H1 (cell line): Measurements from ENCODE around the gene SLC25A27. TPM values are rescaled to one million over a fixed set of nuclear protein-coding genes. Genes with fewer than 3 reads are reported as not detected.

Source experiments
- CTCF ChIA-PET: fragments of 300-600 bp; sonication (Branson Sonifier 250); formaldehyde crosslinking; loops from one replicate; lab custom pipeline; 2021; ENCODE audit not compliant: partially characterized antibody; lab: Charles Lee
- POLR2A ChIA-PET: fragments of 300-600 bp; sonication (Branson Sonifier 250); formaldehyde crosslinking; loops from one replicate; lab custom pipeline; 2021; ENCODE audit warnings: inconsistent platforms; ENCODE audit not compliant: partially characterized antibody; lab: Charles Lee
- DNase-seq, 2 experiments: peaks; one replicate each; pipeline versions ENCODE4 v3.0.0 to v3.0.0-alpha.2; 2010 to 2022; ENCODE audit warnings: low spot score in 2 of 2, low read depth in 1 of 2, mixed read lengths in 1 of 2
- FAIRE-seq: peaks from 2 replicates; lab custom pipeline; 2011; peaks lifted over from hg19 to GRCh38; lab: Jason Lieb, UNC
- H2AFZ ChIP-seq: 2 replicates; pipeline ENCODE4 v1.8.1; 2012; ENCODE audit warnings: low read length, inconsistent platforms
- H2AK5ac ChIP-seq: 2 replicates; pipeline ENCODE4 v1.6.1; 2013; ENCODE audit warnings: low read depth, low read length
- H2BK120ac ChIP-seq: replicated peaks from 2 replicates; pipeline ENCODE3; 2013; ENCODE audit warnings: low read depth, low read length, inconsistent platforms
- H2BK12ac ChIP-seq: 2 replicates; pipeline ENCODE4 v1.6.1; 2013; ENCODE audit warnings: low read depth, low read length
- H2BK15ac ChIP-seq: 2 replicates; pipeline ENCODE4 v1.6.1; 2013; ENCODE audit warnings: low read length
- H2BK20ac ChIP-seq: 2 replicates; pipeline ENCODE4 v1.6.1; 2013; ENCODE audit warnings: low read length
- H2BK5ac ChIP-seq: 2 replicates; pipeline ENCODE4 v1.6.1; 2013; ENCODE audit warnings: low read depth, low read length
- H3K14ac ChIP-seq: 2 replicates; pipeline ENCODE4 v1.6.1; 2013; ENCODE audit warnings: inconsistent platforms; ENCODE audit not compliant: insufficient read length
- H3K18ac ChIP-seq: 2 replicates; pipeline ENCODE4 v1.6.1; 2013; ENCODE audit warnings: low read length; ENCODE audit errors: extremely low read depth
- H3K23ac ChIP-seq: 2 replicates; pipeline ENCODE4 v1.6.1; 2013; ENCODE audit warnings: inconsistent platforms; ENCODE audit not compliant: insufficient read length
- H3K23me2 ChIP-seq: 2 replicates; pipeline ENCODE4 v1.6.1; 2013; ENCODE audit warnings: low read depth, low read length
- H3K27ac ChIP-seq: 2 replicates; pipeline ENCODE4 v1.6.1; 2011; ENCODE audit warnings: low read depth, low read length, inconsistent platforms
- H3K27me3 ChIP-seq, 4 experiments: replicated peaks in 1 of 4; 1 replicate in 1 of 4; 2 replicates in 3 of 4; pipeline versions ENCODE4 v1.6.1 to v1.8.1; 2011 to 2013; ENCODE audit warnings: low read length in 3 of 4, mild to moderate bottlenecking in 3 of 4, inconsistent platforms in 2 of 4, mixed read lengths in 2 of 4, moderate library complexity in 1 of 4; ENCODE audit not compliant: control insufficient read depth in 3 of 4, insufficient read depth in 3 of 4; ENCODE audit errors: extremely low read depth in 1 of 4
- H3K36me3 ChIP-seq, 4 experiments: 2 replicates each; pipeline versions ENCODE4 v1.6.1 to v1.8.1; 2011 to 2013; ENCODE audit warnings: mild to moderate bottlenecking in 4 of 4, low read length in 3 of 4, moderate library complexity in 2 of 4, control low read depth in 1 of 4, inconsistent platforms in 1 of 4; ENCODE audit not compliant: insufficient read depth in 4 of 4, control insufficient read depth in 2 of 4
- H3K4ac ChIP-seq: replicated peaks from 2 replicates; pipeline ENCODE3; 2013; ENCODE audit warnings: low read length, low read depth, mixed read lengths, inconsistent platforms; ENCODE audit not compliant: insufficient read length
- H3K4me1 ChIP-seq, 4 experiments: replicated peaks in 1 of 4; 1 replicate in 1 of 4; 2 replicates in 3 of 4; pipeline versions ENCODE4 v1.6.1 to v1.8.1; 2011 to 2013; ENCODE audit warnings: low read length in 3 of 4, inconsistent platforms in 2 of 4, mixed read lengths in 1 of 4; ENCODE audit not compliant: insufficient read depth in 4 of 4, control insufficient read depth in 3 of 4
- H3K4me2 ChIP-seq, 2 experiments: 2 replicates each; pipeline versions ENCODE4 v1.6.1 to v1.8.1; 2011 to 2013; ENCODE audit warnings: low read depth in 2 of 2, low read length in 2 of 2, control low read depth in 1 of 2, inconsistent platforms in 1 of 2, mild to moderate bottlenecking in 1 of 2; ENCODE audit not compliant: insufficient read depth in 1 of 2
- H3K4me3 ChIP-seq, 4 experiments: fragments of 200-600, 300-600 bp in 1 of 4; sonication (generic), shearing (Covaris generic), sonication (Bioruptor Twin) in 1 of 4; 2 replicates each; pipeline versions ENCODE4 v1.5.1 to v1.8.1; 2011 to 2016; ENCODE audit warnings: low read length in 4 of 4, low read depth in 3 of 4, control low read depth in 2 of 4, inconsistent platforms in 2 of 4, mild to moderate bottlenecking in 2 of 4, mixed read lengths in 1 of 4, moderate library complexity in 1 of 4; ENCODE audit not compliant: insufficient read depth in 2 of 4; ENCODE audit errors: extremely low read depth in 1 of 4
- H3K56ac ChIP-seq: replicated peaks from 2 replicates; pipeline ENCODE3; 2013; ENCODE audit warnings: low read depth, mild to moderate bottlenecking, mixed read lengths, low read length, inconsistent platforms; ENCODE audit not compliant: insufficient read length
- H3K79me1 ChIP-seq: 2 replicates; pipeline ENCODE4 v1.6.1; 2013; ENCODE audit warnings: low read depth, low read length, control low read depth
- H3K79me2 ChIP-seq, 2 experiments: 2 replicates each; pipeline versions ENCODE4 v1.6.1 to v1.8.1; 2012 to 2013; ENCODE audit warnings: low read length in 2 of 2, mild to moderate bottlenecking in 2 of 2, inconsistent platforms in 1 of 2; ENCODE audit not compliant: insufficient read depth in 2 of 2, control insufficient read depth in 1 of 2
- H3K9ac ChIP-seq, 4 experiments: replicated peaks in 1 of 4; 1 replicate in 1 of 4; 2 replicates in 3 of 4; pipeline versions ENCODE4 v1.6.1 to v1.8.1; 2011 to 2013; ENCODE audit warnings: low read depth in 3 of 4, low read length in 3 of 4, control low read depth in 2 of 4, mild to moderate bottlenecking in 2 of 4, moderate library complexity in 2 of 4, inconsistent platforms in 1 of 4; ENCODE audit errors: extremely low read depth in 1 of 4
- H3K9me3 ChIP-seq, 2 experiments: 2 replicates each; pipeline versions ENCODE4 v1.6.1 to v1.8.1; 2012 to 2013; ENCODE audit warnings: mild to moderate bottlenecking in 2 of 2, moderate library complexity in 2 of 2, control low read depth in 1 of 2, inconsistent platforms in 1 of 2, low read depth in 1 of 2, low read length in 1 of 2, mixed read lengths in 1 of 2; ENCODE audit not compliant: insufficient read depth in 2 of 2
- H4K20me1 ChIP-seq, 2 experiments: replicated peaks in 1 of 2; 2 replicates each; pipeline versions ENCODE3 to v1.8.1; 2011 to 2013; ENCODE audit warnings: inconsistent platforms in 2 of 2, low read length in 2 of 2, mild to moderate bottlenecking in 1 of 2; ENCODE audit not compliant: insufficient read depth in 2 of 2, control insufficient read depth in 1 of 2
- H4K5ac ChIP-seq: 2 replicates; pipeline ENCODE4 v1.6.1; 2013; ENCODE audit warnings: low read length, low read depth, mixed read lengths, inconsistent platforms; ENCODE audit not compliant: insufficient read length
- H4K8ac ChIP-seq: 2 replicates; pipeline ENCODE4 v1.8.0; 2013; ENCODE audit warnings: mild to moderate bottlenecking, moderate library complexity, low read length, inconsistent platforms; ENCODE audit not compliant: insufficient read depth; ENCODE audit errors: extremely low read depth
- H4K91ac ChIP-seq: replicated peaks from 2 replicates; pipeline ENCODE3; 2013; ENCODE audit warnings: low read length, mixed read lengths, inconsistent platforms; ENCODE audit not compliant: insufficient read length
- BACH1 ChIP-seq: IDR thresholded peaks from 2 replicates; pipeline ENCODE4 v1.6.1; 2012; ENCODE audit warnings: low read length, improper control_type of control experiment
- BRCA1 ChIP-seq: IDR thresholded peaks from 2 replicates; pipeline ENCODE4 v1.6.1; 2012; ENCODE audit warnings: low read depth, low read length, improper control_type of control experiment
- CHD1 ChIP-seq: IDR thresholded peaks from 2 replicates; pipeline ENCODE4 v1.6.1; 2012; ENCODE audit warnings: low read depth, low read length, improper control_type of control experiment
- PHF8 ChIP-seq: fragments of 200-600 bp; sonication (generic); conservative IDR thresholded peaks from 2 replicates; pipeline ENCODE4 v1.7.1; 2012; ENCODE audit warnings: low read depth, mild to moderate bottlenecking, inconsistent platforms, low read length, moderate library complexity
- RNF2 ChIP-seq: fragments of 200-900, 300-1000 bp; sonication (generic); IDR thresholded peaks from 2 replicates; pipeline ENCODE4 v1.7.1; 2016; ENCODE audit warnings: borderline replicate concordance, low read depth, mild to moderate bottlenecking, antibody characterized with exemption, low read length; ENCODE audit not compliant: poor library complexity, severe bottlenecking; ENCODE audit errors: missing control alignments
- SIX5 ChIP-seq: IDR thresholded peaks from 2 replicates; pipeline ENCODE4 v1.6.1; 2011; ENCODE audit warnings: mild to moderate bottlenecking, low read depth, low read length
- ZNF274 ChIP-seq: IDR thresholded peaks from 2 replicates; pipeline ENCODE4 v1.7.0; 2012; ENCODE audit warnings: low read length, borderline replicate concordance; ENCODE audit errors: extremely low read depth
- WGBS, 2 experiments: shearing (Covaris generic) in 1 of 2; methylation state at CpG; one replicate each; pipeline versions ENCODE4 v1.1.6 to v1.1.7; 2013 to 2015; ENCODE audit warnings: low lambda C conversion rate in 2 of 2, mixed read lengths in 2 of 2, inconsistent platforms in 1 of 2, low coverage in 1 of 2, missing lambda C conversion rate in 1 of 2; ENCODE audit not compliant: insufficient replicate concordance in 2 of 2, insufficient coverage in 1 of 2, insufficient read length in 1 of 2; ENCODE audit errors: extremely low coverage in 1 of 2, missing lambda C conversion rate in 1 of 2; 5-methylcytosine and 5-hydroxymethylcytosine counted together
- polyA plus RNA-seq, 7 experiments: library from polyadenylated mRNA; depleted of rRNA in 3 of 7; stranded (reverse) in 5 of 7; unstranded in 2 of 7; fragments of >200 nt in 5 of 7; fragments of 200-250 nt in 2 of 7; gene quantifications; 1 replicate in 5 of 7; 2 replicates in 1 of 7; 4 replicates in 1 of 7; pipeline versions ENCODE4 v1.2.1 to v1.2.3, GENCODE V29; 2011 to 2013; ENCODE audit warnings: missing spikeins in 2 of 7, mixed read lengths in 2 of 7
- total RNA-seq: library from RNA; stranded (reverse); fragmentation: NEBNext Ultra II Directional; extraction: Animal tissue kit (Norgen Biotek cat#: 25700); gene quantifications from 2 replicates; pipeline ENCODE4 v1.2.1, GENCODE V29; 2021

The SLC25A27 gene
- total and polyA plus RNA-seq, 2 of the 8 experiments (the other 6 are each of a cell fraction or from before 2014, with no cell fraction given) = 7.3 to 8.4 TPM

DNA sequence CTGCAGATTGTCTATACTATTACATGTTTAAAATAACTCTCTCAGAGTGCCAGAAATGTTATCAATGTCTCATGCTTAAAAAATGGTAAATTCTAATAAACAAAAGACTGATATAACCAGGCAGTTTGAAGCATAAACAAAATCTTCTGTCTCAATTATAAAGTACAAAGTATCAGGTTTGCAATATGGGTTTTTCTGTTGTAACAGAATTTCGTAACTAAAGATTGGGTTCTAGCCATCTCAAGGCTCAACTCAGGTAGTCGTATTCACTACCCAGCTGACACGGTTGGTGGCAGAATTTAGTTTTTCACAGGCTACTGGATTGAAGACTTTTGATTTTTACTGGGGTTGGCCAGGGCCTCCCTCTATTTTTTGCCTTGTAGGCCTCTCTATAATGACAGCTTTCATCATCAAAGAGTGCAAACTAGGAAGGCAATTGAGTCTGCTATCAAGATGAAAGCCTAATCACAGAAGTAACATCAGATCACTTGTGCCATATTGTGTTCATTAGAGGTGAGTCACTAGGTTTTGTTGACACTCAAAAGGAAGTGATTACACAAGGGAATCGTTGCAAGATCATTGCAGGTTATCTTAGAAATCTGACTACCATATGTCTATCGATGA lies 3.8 kb upstream of the SLC25A27 start:
- Histone ChIP-seq H2BK12ac (no peak overlapping the region), H2BK5ac (no peak overlapping the region), H3K4me1 (peaks cover 0 to 4% (median 2%) of the 10 kb centered on the region in 4 experiments; a peak in 2 of 7 replicates), H3K4me2 (no peak overlapping the region), H3K23ac (no peak overlapping the region), H3K9me3 (no peaks in the 10 kb centered on the region), H4K20me1 (peaks cover 0 to 2% of the 10 kb centered on the region in 2 experiments), H4K5ac (no peak overlapping the region), H3K27ac (no peak overlapping the region), H3K79me2 (peaks cover 0 to 3% of the 10 kb centered on the region in 2 experiments; a peak in 1 of 4 replicates), H4K8ac (no peak overlapping the region), H3K14ac (no peak overlapping the region), H3K79me1 (no peaks in the 10 kb centered on the region), H3K9ac (no peak overlapping the region), H3K4ac (no peak overlapping the region), H2BK15ac (no peak overlapping the region), H3K27me3 (peaks cover 0 to 5% (median 2%) of the 10 kb centered on the region in 4 experiments; a peak in 3 of 7 replicates), H3K18ac (no peak overlapping the region), H3K23me2 (peaks cover 6% of the 10 kb centered on the region), H2BK120ac (no peak overlapping the region), H3K36me3 (no peaks in the 10 kb centered on the region), H3K56ac (no peak overlapping the region), H2AFZ (no peak overlapping the region), H4K91ac (no peak overlapping the region), H3K4me3 (no peak overlapping the region), H2BK20ac (no peak overlapping the region), H2AK5ac (no peak overlapping the region)
- no peak for DNase-seq
- WGBS, 2 experiments = 78% methylated on average over 5 of the region's 5 CpGs; no CpG with 5 or more reads in 1 of the 2 experiments
- no peak for FAIRE-seq
- no peak for TF ChIP-seq CHD1
- no peak for TF ChIP-seq BRCA1
- no peak for TF ChIP-seq BACH1
- no peak for TF ChIP-seq RNF2
- no peak for TF ChIP-seq SIX5
- TF ChIP-seq ZNF274 = no peak
- no peak for TF ChIP-seq PHF8
- POLR2A ChIA-PET = no interaction called here
- CTCF ChIA-PET = interaction anchor here (0.6 kb wide), 1 partner anchor 454 kb away, joined by 4 read pairs; no protein-coding TSS in a partner anchor
